Measurements from ENCODE around the gene GGT1.
"Not testable (repeated sequence)": the region's sequence is repeated elsewhere in the genome, so short reads cannot be mapped to it uniquely, and the experiment has no call there.

The GGT1 gene

GRCh38 chr22:24584166-24584790, 18.7 kb upstream of the GGT1 start:
- DNase-seq: no peak

DNA sequence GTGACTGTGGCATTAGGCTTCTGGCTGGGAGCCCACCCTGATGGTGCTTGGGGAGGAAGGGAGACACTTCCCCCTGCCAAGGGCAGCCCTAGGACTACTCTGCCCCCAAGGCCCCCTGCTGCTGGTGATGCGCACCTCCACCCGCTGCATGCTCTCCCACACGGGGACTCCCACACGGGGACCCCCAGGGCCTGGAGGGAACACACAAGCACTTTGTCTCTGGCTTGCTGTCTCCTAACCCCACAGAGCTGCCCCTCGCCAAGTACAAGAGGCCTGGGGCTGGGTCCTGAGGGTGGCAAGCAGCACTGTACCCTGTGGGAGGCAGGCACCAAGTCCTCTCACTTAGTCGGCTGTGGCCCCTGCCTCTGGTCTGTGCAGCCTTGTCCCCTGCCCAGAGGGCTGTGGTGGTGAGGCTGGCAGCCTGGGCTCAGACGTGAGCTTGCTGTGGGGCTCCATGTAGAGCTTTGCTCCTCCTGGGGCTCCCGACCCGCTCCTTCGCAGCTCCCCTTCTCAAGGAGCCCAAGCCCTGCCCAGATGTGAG, 18.1 kb upstream of the GGT1 start:
- no peak for DNase-seq

DNA sequence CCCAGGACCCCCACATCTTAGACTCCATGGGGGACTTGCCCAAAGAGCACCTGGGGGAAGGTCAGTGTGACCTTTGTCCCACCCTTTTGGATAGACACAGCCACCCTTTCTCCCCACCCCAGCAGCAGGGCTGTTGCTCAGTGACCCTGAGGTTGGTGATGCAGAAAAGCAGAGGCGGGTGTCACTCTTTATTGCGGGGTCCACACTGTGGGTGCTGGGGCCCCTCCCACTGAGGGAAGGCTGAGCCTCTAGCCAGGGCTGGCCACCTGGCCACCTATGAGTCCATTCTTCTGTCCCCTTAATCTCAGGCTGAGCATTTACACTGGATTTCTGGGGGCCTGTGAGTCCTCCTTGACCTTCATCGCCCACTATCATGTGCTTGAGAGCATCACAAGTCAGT, 17.5 kb upstream of the GGT1 start:
- no peak for DNase-seq

DNA sequence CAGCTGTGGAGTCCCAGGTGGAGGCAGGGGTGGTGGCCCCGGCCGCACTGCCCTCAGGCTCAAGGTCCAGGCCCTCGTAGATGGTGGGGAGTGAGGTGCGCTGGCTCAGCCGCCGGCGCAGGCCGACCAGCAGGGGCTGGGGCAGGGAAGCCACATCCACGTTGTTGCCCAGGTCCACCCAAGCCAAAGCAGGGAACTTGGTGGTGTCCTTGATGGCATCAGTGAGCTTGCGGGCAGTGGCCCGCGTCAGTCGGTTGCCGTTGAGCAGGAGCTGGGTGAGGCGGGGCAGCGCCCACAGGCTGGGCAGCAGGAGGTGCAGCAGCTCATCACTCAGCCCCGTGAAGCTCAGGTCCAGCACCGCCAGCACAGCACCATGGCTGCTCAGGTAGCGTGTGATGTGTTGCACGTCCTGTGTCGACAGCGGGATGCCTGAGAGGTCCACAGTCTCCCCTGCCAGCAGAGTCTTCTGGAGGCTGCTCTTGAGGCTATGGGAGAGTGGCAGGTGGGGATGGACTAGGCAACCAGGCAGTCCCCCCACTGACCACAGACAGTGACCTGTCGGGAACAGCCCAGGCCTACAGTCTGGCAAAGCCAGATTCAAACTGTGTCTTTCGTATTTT, 17.0 kb upstream of the GGT1 start:
- no peak for DNase-seq

- no peak for DNase-seq
Measured at GRCh38 chr22:24587251-24587650, 15.7 kb upstream of the GGT1 start.

- no peak for DNase-seq
Measured at GRCh38 chr22:24587948-24588347, 15.0 kb upstream of the GGT1 start.

- DNase-seq: no peak
Measured at GRCh38 chr22:24588381-24588756, 14.6 kb upstream of the GGT1 start.

DNA sequence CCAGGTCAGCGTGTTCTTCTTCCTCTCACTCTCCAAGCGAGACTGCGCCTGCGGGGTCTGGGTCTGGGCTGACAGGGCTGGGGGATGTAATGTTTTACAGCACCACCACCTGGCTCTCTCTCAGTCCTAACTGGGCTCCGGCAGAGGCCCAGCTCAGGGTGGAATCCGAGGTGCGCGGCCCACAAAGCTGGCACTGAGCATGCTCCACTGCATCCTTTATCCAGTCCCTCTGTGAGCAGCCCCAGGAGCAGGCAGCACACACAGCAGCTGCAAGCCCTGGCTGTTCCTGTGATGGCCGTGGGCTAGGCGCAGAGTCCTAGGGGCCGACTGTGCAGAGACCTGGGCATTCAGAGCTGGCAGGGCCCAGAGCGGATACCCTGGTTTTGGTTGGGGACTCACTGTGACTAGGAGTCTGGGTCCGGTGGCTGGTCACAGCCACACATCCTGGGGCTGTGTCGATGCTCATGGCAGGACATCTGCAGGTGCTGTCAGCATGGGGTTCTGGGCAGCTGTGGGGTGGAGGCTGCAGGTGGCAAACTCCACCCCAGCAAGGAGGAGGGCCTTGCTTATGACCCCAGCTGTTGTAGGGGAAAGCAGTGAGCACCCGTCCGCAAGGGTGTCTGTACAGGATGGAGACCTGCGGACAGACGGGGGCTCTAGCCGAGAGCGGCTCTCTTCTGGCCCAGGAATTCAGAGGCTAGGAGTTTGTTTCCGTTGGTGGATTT, 14.1 kb upstream of the GGT1 start:
- no peak for DNase-seq

DNA sequence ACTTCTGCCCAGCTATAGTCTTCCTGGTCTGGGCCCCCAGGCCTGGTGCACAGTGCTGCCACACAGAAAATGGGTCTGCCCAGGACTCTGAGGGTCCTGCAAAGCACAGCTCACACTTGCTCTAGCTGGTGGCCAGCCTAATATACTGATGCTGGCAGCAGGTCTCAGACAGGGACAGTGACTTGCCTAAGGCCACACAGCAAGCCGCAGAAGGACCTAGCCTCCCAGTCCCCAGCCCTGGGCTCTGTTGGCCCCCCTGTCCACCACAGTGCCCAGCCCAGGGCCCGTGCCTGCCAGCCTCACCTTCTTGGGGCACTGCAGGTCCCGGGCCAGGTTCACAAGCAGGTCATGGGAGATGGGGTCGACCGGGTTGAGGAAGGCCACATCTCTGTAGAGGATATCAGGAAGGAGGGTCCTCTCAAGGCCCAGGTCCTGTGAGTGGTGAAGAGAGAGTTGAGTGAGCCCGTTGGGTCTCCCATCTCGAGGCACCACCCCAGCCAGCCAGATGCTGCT, 13.4 kb upstream of the GGT1 start:
- no peak for DNase-seq

DNA sequence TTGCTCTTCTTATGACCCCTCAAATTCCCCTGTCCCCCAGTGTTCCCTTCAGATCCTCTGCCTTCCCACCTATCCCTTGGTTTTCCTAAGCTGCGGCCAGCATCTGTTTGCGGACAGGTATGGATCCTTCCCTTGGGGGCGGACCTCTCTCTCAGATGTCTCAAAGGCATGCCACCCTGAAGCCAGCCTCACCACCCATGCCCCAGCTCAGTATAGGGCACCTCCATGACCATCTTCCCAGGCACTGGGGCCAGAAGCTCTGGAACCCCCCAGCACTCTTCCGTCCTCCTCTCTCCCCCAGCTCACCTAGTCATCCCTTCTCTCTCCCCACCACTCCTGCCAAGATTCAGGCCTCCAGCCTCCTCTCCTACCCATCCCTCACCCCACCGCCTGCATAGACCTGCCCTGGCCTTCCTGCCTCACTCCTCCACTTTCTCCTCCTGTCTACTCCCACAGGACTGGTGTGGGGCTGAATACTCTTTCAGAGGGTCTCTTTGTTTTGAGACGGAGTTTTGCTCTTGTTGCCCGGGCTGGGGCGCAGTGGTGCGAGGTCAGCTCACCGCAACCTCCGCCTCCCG, 12.3 kb upstream of the GGT1 start:
- no peak for DNase-seq

DNA sequence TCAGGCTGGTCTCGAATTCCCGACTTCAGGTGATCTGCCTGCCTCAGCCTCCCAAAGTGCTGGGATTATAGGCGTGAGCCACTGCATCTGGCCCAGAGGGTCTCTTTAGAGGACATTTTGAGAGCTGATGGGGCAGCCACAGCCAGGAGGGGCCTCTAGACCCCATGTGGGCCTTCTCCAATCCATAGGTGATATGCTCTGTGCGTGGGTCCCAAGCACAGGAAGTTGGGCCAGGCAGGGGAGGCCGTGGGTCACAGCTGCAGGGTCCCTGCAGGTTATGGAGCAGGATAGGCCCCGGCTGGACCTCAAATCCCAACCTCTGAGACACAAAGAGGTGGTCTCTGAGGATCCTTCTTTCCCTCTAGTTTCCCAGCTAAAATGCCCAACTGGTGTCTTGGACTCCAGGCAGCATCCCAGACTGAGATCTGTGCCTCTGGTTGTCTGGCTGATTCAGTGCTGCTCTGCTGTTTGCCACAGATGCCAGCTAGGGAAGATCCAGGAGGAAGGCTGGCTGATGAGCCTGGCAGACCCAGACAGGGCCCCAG, 11.6 kb upstream of the GGT1 start:
- DNase-seq: no peak

- DNase-seq: no peak
Measured at GRCh38 chr22:24592058-24592850, 10.7 kb upstream of the GGT1 start.

GRCh38 chr22:24592851-24593558, 10.0 kb upstream of the GGT1 start, which contains the start of gene LRRC75B:
LRRC75B (minus strand) TSS chr22:24593073; CDS start chr22:24593039, 34 bp downstream.
- DNase-seq: peak; percentile 45

DNA sequence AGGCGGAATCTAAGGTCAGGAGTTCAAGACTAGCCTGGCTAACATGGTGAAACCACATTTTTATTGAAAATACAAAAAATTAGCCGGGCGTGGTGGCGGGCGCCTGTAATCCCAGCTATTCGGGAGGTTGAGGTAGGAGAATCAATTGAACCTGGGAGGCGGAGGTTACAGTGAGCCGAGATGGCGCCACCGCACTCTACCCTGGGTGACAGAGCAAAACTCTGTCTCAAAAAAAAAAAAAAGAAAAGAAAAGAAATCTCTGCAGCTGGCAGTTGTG, 9.5 kb upstream of the GGT1 start:
- not testable (repeated sequence) for DNase-seq

- no peak for DNase-seq
Measured at GRCh38 chr22:24593836-24594568, 9.0 kb upstream of the GGT1 start.

DNA sequence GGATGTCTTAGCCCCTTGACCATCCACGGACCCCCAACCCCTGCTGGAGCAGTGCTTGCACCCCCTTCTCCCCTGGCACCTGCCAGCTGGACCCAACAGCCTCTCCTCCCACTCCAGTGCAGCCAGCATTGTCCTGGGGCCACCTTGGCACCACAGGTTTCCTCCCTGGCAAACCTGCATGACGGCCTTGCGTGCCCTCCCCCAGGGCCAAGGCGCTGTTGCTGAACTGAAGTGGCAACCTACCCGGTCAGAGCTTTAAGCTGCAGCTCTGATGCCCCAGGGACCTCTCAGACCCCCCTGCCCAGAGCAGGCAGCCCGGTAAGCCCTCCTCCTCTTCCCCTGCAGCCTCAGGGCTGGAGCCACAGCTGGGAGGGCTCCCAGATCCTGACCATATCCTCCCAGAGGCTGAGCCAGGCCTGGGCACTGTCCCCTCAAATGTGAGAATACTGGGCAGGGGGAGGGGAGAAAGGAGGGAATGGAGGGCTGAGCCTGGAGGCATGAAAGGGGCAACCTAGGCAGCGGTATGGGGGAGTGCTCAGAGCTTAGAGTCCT, 8.3 kb upstream of the GGT1 start:
- no peak for DNase-seq

- no peak for DNase-seq
Measured at GRCh38 chr22:24595228-24595627, 7.8 kb upstream of the GGT1 start.

DNA sequence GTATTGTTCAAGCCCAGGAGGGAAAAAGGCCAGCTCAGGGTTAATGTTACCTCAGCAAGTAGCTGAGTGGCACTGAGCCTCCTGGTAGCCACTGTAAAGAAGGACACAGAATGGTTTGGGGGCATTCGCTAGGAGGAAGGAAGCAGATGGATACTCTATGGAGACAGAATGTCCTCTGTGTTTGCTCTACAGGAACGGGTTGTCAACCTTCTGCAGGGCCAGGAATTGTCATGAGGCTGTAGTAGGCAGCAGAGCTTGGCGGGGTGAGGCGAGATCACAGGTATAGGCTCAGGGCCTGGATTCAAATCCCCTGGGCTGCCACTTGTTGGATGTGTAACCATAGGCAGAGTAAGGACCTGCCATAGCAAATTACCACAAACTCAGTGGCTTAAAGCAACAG, 7.1 kb upstream of the GGT1 start:
- no peak for DNase-seq

DNA sequence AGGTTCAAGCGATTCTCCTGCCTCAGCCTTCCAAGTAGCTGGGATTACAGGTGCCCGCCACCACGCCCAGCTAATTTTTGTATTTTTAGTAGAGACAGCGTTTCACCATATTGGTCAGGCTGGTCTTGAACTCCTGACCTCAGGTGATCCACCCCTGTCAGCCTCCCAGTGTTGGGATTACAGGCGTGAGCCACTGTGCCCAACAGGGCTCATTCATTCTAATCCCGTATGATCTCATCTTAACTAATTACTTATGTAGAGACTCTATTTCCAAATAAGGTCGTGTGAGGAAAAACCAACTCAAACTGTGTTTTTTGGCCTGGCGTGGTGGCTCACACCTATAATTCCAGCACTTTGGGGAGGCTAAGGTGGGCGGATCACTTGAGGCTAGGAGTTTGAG, 5.9 kb upstream of the GGT1 start:
- not testable (repeated sequence) for DNase-seq

GRCh38 chr22:24599514-24599913, 3.5 kb upstream of the GGT1 start:
- DNase-seq: no peak
